Fibroblast of mammary gland (primary cell): ENCODE measurements around the gene RAX.

Experiments
- DNase-seq: peaks from one replicate; pipeline ENCODE4 v3.0.0-alpha.2; 2010; ENCODE audit warnings: low read depth
- H3K4me3 ChIP-seq: 2 replicates; pipeline ENCODE4 v1.5.1; 2011; ENCODE audit warnings: low read depth, mild to moderate bottlenecking, low read length, moderate library complexity; ENCODE audit not compliant: control insufficient read depth
- CTCF ChIP-seq: conservative IDR thresholded peaks from 2 replicates; pipeline ENCODE4 v1.5.1; 2011; ENCODE audit warnings: low read depth, low read length, inconsistent platforms; ENCODE audit not compliant: control insufficient read depth, insufficient read depth

Gene RAX

GRCh38 chr18:59249199-59249774 lies 24.0 kb downstream of the RAX start:
- no peak overlapping the region for H3K4me3 ChIP-seq
- peak; percentile 85 for DNase-seq
- TF ChIP-seq CTCF = peak; percentile 80

- DNase-seq = no peak
- TF ChIP-seq CTCF = no peak
- H3K4me3 ChIP-seq = no peak overlapping the region
Measured at GRCh38 chr18:59246796-59247195, 26.5 kb downstream of the RAX start.

GRCh38 chr18:59242906-59243305 lies 30.3 kb downstream of the RAX start:
- TF ChIP-seq CTCF = no peak
- no peak overlapping the region for H3K4me3 ChIP-seq
- no peak for DNase-seq

GRCh38 chr18:59239642-59240041 lies 33.6 kb downstream of the RAX start:
- DNase-seq = no peak
- TF ChIP-seq CTCF = no peak
- no peak overlapping the region for H3K4me3 ChIP-seq

- no peak overlapping the region for H3K4me3 ChIP-seq
- DNase-seq = no peak
- no peak for TF ChIP-seq CTCF
Measured at GRCh38 chr18:59238385-59238784, 34.9 kb downstream of the RAX start.

GRCh38 chr18:59233017-59233410 lies 40.2 kb downstream of the RAX start:
- no peak for TF ChIP-seq CTCF
- no peak for DNase-seq
- H3K4me3 ChIP-seq = no peak overlapping the region
